NT2/D1 (cell line): ENCODE data around the gene H19.

Experiments
- SUZ12 ChIP-seq: IDR thresholded peaks from 2 replicates; pipeline ENCODE4 v1.6.1; 2011; ENCODE audit not compliant: insufficient read length, insufficient read depth; ENCODE audit errors: extremely low read depth
- YY1 ChIP-seq: IDR thresholded peaks from 2 replicates; pipeline ENCODE4 v1.6.1; 2011; ENCODE audit not compliant: insufficient read length, insufficient read depth
- ZNF274 ChIP-seq: IDR thresholded peaks from 2 replicates; pipeline ENCODE4 v1.6.1; 2011; ENCODE audit warnings: mild to moderate bottlenecking, low read depth, low read length

DNA sequence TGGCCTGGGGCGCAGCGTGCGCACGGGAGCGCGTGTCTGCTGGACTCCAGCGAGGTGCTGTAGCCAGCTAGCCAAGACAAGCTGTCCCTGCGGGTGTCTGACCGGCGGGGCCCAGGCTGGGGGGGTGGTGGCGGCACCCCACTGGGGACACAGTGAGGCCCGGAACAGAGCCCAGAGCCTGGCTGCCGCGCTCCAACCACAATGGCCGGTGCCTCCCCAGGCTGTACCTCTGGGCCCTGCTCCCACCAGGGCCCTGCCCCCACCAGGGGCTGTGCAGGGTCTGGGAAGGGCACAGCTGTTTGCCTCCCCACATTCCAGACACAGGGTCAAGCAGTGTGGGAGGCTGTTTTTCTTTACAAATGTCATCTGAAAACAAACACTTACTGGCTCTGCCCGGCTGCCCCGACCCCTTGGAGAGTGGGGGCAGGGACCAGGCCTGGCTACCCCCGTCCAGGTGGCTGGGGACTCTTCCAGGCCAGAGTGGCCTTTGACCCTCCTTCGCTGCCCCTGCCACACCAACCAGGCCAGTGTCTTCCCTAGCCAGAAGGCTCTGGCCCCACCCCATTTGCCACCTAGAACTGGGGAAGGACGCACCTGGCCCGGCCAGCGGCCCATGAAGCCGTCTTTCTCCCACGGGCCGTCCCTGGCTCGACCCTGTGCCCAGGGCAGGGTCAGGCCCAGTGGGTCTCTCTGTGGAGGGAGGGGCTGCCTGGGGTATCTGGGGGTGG is 14.6 kb downstream of the H19 start:
- TF ChIP-seq YY1 = no peak
- TF ChIP-seq ZNF274 = no peak
- no peak for TF ChIP-seq SUZ12
